Stimulated activated naive CD8-positive, alpha-beta T cell treated with anti-CD3 and anti-CD28 coated beads, Interleukin-15, Interleukin-2, amounts not matched to agents 100 U/mL and 50 U/mL, for 24 hours (primary cell): ENCODE results near the gene HHEX.
"Not testable (repeated sequence)": the region's sequence is repeated elsewhere in the genome, so short reads cannot be mapped to it uniquely, and the experiment has no call there.

Experiments
- ATAC-seq: fragments of 150-1000 bp; cut with Tn5 transposase; one replicate; pipeline ENCODE4 v1.10.0; 2021
- DNase-seq: peaks from one replicate; pipeline ENCODE4 v3.0.0; 2021

HHEX gene

DNA sequence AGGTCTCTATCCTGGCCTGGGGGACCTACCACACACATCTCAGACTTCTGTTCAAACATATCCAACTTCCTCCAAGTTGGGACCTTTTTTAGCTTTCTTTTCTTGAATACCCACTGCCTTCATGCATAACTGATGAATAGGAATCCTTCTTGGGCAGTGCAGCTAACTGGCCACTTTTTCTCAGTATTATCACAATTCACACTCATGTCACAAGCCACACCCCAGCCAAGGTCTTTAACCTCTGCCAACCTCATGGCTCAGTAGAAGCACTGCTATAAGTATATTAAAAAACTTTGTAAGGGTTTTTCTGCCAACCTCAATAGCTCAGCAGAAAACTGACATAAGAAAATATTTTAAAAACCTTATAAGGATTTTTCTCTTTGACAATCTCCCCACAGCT, 44.5 kb downstream of the HHEX start:
- DNase-seq = no peak
- no peak for ATAC-seq

DNA sequence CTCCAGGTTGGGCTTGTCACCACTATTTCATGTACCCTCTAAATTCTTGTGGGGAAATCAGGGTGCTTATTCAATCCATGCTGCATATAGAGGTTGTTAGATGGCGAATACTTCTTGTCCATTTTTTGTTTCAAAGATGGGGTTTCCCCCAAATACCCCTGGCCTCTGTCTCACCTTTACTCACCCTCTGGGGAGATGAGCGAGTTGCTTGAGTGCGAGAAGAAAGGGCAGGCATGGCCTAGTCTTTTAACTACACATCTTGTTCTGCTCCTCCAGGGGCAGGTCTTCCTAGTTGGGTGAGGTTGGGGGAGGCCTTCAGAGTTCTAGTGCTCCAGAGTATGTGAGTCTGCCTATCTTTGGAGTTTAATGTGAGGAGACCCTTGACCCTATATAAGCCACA, 46.2 kb downstream of the HHEX start:
- no peak for DNase-seq
- no peak for ATAC-seq

DNA sequence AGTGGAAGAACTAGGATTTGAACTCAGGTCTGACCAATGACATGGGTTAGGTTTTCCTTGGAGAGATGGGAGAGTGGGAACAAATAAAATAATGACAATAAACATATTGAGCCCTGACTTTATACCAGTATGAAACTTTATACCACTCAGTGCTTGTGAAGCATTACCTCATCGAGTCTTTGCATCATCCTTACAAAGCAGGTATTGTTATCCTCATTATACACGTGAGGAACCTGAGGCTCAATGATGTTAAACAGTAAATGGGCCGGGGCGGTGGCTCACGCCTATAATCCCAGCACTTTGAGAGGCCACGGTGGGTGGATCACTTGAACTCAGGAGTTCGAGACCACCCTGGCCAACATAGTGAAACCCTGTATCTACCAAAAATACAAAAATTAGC, 47.7 kb downstream of the HHEX start:
- DNase-seq (no peak), ATAC-seq (no peak)

DNA sequence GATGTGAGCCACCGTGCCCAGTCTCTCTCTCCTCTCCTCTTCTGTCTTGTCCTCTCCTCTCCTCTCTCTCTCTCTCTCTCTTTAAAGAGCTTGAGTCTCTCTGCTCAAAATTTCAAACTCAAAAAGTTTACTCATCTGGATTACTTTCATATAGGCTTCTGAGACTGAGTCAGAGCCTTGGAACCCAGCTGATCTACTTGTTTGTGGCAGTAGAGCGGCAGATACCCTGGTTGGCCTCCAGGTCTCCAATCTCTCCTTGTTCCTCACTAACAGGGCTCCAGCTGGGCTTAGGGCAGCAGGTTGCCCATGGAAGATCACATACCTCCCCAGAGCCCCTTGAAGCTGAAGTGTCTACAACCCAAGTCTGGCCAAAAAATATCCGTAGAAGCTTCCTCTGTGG, 51.0 kb downstream of the HHEX start:
- no peak for DNase-seq
- no peak for ATAC-seq

DNA sequence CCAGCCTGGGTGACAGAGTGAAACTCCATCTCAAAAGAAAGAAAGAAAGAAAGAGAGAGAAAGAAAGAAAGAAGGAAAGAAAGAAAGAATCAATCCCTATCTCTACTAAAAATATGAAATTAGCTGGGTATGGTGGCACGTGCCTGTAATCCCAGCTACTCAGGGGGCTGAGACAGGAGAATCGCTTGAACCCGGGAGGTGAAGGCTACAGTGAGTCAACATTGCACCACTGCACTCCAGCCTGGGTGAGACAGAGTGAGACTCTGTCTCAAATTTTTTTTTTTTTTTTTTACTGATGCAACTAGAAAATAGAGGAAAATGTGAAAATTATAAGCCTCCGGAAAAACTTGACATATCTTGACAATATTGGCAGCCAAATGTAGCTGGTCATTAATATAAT, 52.0 kb downstream of the HHEX start:
- not testable (repeated sequence) for ATAC-seq, DNase-seq

DNA sequence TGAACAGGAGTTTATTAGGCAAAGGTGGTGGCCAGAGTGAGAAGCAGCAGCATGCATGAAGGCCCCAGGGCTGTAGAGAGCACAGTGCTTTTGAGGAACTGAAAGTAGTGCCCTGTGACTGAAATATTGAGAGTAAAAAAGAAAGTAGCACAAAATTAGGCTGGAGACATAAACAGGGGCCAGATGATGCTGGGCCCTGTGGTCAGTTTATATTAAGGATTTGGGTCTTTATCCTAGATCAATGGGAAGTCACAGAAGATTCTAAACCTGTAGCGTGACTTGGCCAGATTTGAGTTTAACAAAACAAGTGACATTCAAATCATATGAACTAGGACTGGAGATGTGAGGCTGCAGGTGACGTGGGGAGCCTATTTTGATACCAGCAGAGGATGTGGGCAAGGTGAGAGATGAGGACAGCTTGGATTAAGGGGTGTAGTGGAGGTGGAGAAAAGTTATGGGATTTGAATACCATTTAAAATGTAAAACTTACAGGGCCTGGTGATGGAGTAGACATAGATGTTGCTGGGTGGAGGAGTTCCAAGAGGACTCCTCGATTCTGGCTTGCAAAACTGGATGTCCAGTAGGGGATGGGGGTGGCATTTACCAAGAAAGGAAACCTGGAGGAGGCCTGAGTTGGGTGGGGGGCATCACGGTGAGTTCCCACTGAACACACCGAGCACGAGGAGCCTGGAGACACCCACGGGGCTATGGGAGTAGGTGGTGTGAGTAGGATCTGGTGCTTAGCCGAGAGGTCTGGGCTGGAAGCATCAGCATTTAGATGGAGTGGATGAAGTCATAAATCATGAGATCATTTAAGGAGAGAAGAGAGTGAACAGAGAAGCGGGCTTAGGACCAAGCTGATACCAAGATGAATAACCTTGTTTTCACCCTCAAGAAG, 52.8 kb downstream of the HHEX start:
- DNase-seq (no peak), ATAC-seq (peak; percentile 55)
